Keratinocyte (primary cell): Measurements from ENCODE around the gene CARMIL1. TPM values are rescaled to one million over a fixed set of nuclear protein-coding genes. Genes with fewer than 3 reads are reported as not detected.
"Not testable (repeated sequence)": the region's sequence is repeated elsewhere in the genome, so short reads cannot be mapped to it uniquely, and the experiment has no call there.

Source experiments
- DNase-seq: peaks from one replicate; pipeline ENCODE4 v3.0.0-alpha.2; 2011; ENCODE audit warnings: low read depth, missing footprints, low spot score
- FAIRE-seq: peaks from 2 replicates; lab custom pipeline; 2011; peaks lifted over from hg19 to GRCh38; lab: Jason Lieb, UNC
- H2AFZ ChIP-seq: 2 replicates; pipeline ENCODE4 v1.6.0; 2012; ENCODE audit warnings: low read length, control low read depth, inconsistent platforms; ENCODE audit not compliant: control insufficient read depth
- H3K27ac ChIP-seq: 2 replicates; pipeline ENCODE4 v1.5.1; 2011; ENCODE audit warnings: low read length; ENCODE audit not compliant: control insufficient read depth, insufficient read depth
- H3K27me3 ChIP-seq: 3 replicates; pipeline ENCODE4 v1.6.0; 2011; ENCODE audit warnings: low read length; ENCODE audit not compliant: control insufficient read depth, insufficient read depth; ENCODE audit errors: extremely low read depth
- H3K36me3 ChIP-seq, 2 experiments: 2 replicates in 1 of 2; 3 replicates in 1 of 2; pipeline ENCODE4 v1.5.1; 2011; ENCODE audit warnings: low read length in 2 of 2, mild to moderate bottlenecking in 1 of 2; ENCODE audit not compliant: control insufficient read depth in 2 of 2, insufficient read depth in 2 of 2; ENCODE audit errors: extremely low read depth in 1 of 2
- H3K4me1 ChIP-seq: 3 replicates; pipeline ENCODE4 v1.5.1; 2011; ENCODE audit warnings: low read length; ENCODE audit not compliant: control insufficient read depth, insufficient read depth; ENCODE audit errors: extremely low read depth
- H3K4me2 ChIP-seq: 3 replicates; pipeline ENCODE4 v1.6.0; 2011; ENCODE audit warnings: low read depth, low read length; ENCODE audit not compliant: control insufficient read depth, insufficient read depth; ENCODE audit errors: extremely low read depth
- H3K4me3 ChIP-seq, 3 experiments: fragments of 200-600 bp in 1 of 3; sonication (generic) in 1 of 3; 2 replicates in 2 of 3; 3 replicates in 1 of 3; pipeline ENCODE4 v1.5.1; 2011 to 2016; ENCODE audit warnings: low read length in 3 of 3, mild to moderate bottlenecking in 3 of 3, control low read depth in 2 of 3, inconsistent platforms in 1 of 3, low read depth in 1 of 3, mixed read lengths in 1 of 3, mixed run types in 1 of 3, moderate library complexity in 1 of 3; ENCODE audit not compliant: control insufficient read depth in 2 of 3, insufficient read depth in 2 of 3; ENCODE audit errors: extremely low read depth in 1 of 3
- H3K79me2 ChIP-seq: 2 replicates; pipeline ENCODE4 v1.6.0; 2012; ENCODE audit warnings: low read length; ENCODE audit not compliant: control insufficient read depth, insufficient read depth
- H3K9ac ChIP-seq: 3 replicates; pipeline ENCODE4 v1.6.0; 2011; ENCODE audit warnings: low read length; ENCODE audit not compliant: control insufficient read depth, insufficient read depth; ENCODE audit errors: extremely low read depth
- H3K9me1 ChIP-seq: 3 replicates; pipeline ENCODE4 v1.6.0; 2011; ENCODE audit warnings: low read length; ENCODE audit not compliant: control insufficient read depth, insufficient read depth; ENCODE audit errors: extremely low read depth
- H3K9me3 ChIP-seq: 2 replicates; pipeline ENCODE4 v1.5.1; 2012; ENCODE audit warnings: low read depth, low read length; ENCODE audit not compliant: control insufficient read depth
- H4K20me1 ChIP-seq: 3 replicates; pipeline ENCODE4 v1.6.0; 2011; ENCODE audit warnings: low read length; ENCODE audit not compliant: control insufficient read depth, insufficient read depth; ENCODE audit errors: extremely low read depth
- CTCF ChIP-seq, 3 experiments: IDR thresholded peaks in 1 of 3; conservative IDR thresholded peaks in 1 of 3; optimal IDR thresholded peaks in 1 of 3; 2 replicates in 2 of 3; 3 replicates in 1 of 3; pipeline versions ENCODE3 to v1.5.1; 2011; ENCODE audit warnings: low read length in 3 of 3, mild to moderate bottlenecking in 3 of 3, moderate library complexity in 2 of 3, control low read depth in 1 of 3, inconsistent platforms in 1 of 3; ENCODE audit not compliant: insufficient read depth in 2 of 3; ENCODE audit errors: extremely low read depth in 1 of 3
- EZH2 ChIP-seq: IDR thresholded peaks from one replicate; pipeline ENCODE4 v1.6.1; 2012; ENCODE audit warnings: inconsistent platforms, mild to moderate bottlenecking, low read length, moderate library complexity
- dilution Hi-C: fragments of 300-500 bp; cut with MboI; formaldehyde crosslinking; loops from one replicate; pipeline ENCODE4 v1.7.0; 2020; ENCODE audit warnings: low sequenced_read_pairs; ENCODE audit not compliant: extremely low pct_ligation_motif_present
- polyA plus RNA-seq, 5 experiments: library from polyadenylated mRNA; depleted of rRNA in 3 of 5; stranded (reverse) in 3 of 5; stranded (forward) in 1 of 5; unstranded in 1 of 5; fragments of >200 nt; gene quantifications; 1 replicate in 1 of 5; 2 replicates in 3 of 5; 3 replicates in 1 of 5; pipeline versions ENCODE4 v1.2.1 to v1.2.3, GENCODE V29; 2011 to 2012; ENCODE audit warnings: missing spikeins in 2 of 5, low read depth in 1 of 5, low replicate concordance in 1 of 5

The CARMIL1 gene
- polyA plus RNA-seq, 1 donor (not counting 4 experiments of a cell fraction or from before 2014, with no cell fraction given): 18.9 TPM

- H3K4me1 ChIP-seq: peaks cover 7% of the 10 kb centered on the region
- H3K9ac ChIP-seq: no peak overlapping the region
- H4K20me1 ChIP-seq: no peaks in the 10 kb centered on the region
- no peak overlapping the region for H3K27ac ChIP-seq
- FAIRE-seq (no peak), DNase-seq (no peak)
- H3K4me2 ChIP-seq: no peak overlapping the region
- no peak for TF ChIP-seq EZH2
- TF ChIP-seq CTCF (optimal IDR thresholded peaks at IDR 0.05 in 1 of 3, IDR thresholded peaks at IDR 0.05 in 1 of 3, conservative IDR thresholded peaks at IDR 0.05 in 1 of 3; ENCODE audit: extremely low read depth in 1 of 3, insufficient read depth in 2 of 3, low read length in 3 of 3): no peak
- H2AFZ ChIP-seq: no peak overlapping the region
- no peaks in the 10 kb centered on the region for H3K9me1 ChIP-seq
- H3K9me3 ChIP-seq: no peaks in the 10 kb centered on the region
- H3K27me3 ChIP-seq: no peaks in the 10 kb centered on the region
- H3K79me2 ChIP-seq: peaks cover 67% of the 10 kb centered on the region
- no peak overlapping the region for H3K4me3 ChIP-seq
- dilution Hi-C loops: no loop called here
- H3K36me3 ChIP-seq: no peaks in the 10 kb centered on the region
Measured at GRCh38 chr6:25297039-25297441, 17.9 kb downstream of the CARMIL1 start.

- H3K4me2 ChIP-seq: no peak overlapping the region
- H3K36me3 ChIP-seq: no peaks in the 10 kb centered on the region
- dilution Hi-C loops: no loop called here
- FAIRE-seq (no peak), DNase-seq (no peak)
- no peak overlapping the region for H2AFZ ChIP-seq
- TF ChIP-seq EZH2 (no peak), CTCF (optimal IDR thresholded peaks at IDR 0.05 in 1 of 3, IDR thresholded peaks at IDR 0.05 in 1 of 3, conservative IDR thresholded peaks at IDR 0.05 in 1 of 3; ENCODE audit: extremely low read depth in 1 of 3, insufficient read depth in 2 of 3, low read length in 3 of 3) (no peak)
- no peaks in the 10 kb centered on the region for H3K9me3 ChIP-seq
- H3K4me3 ChIP-seq: no peak overlapping the region
- no peaks in the 10 kb centered on the region for H4K20me1 ChIP-seq
- no peak overlapping the region for H3K27ac ChIP-seq
- peaks cover 69% of the 10 kb centered on the region for H3K79me2 ChIP-seq
- peaks cover 4% of the 10 kb centered on the region for H3K4me1 ChIP-seq
- H3K27me3 ChIP-seq: no peaks in the 10 kb centered on the region
- no peaks in the 10 kb centered on the region for H3K9me1 ChIP-seq
- no peak overlapping the region for H3K9ac ChIP-seq
Measured at GRCh38 chr6:25297823-25298522, 18.8 kb downstream of the CARMIL1 start.

GRCh38 chr6:25298523-25298865, 19.3 kb downstream of the CARMIL1 start:
- H3K9me1 ChIP-seq, H4K20me1 ChIP-seq, H3K9ac ChIP-seq, H2AFZ ChIP-seq, H3K36me3 ChIP-seq, H3K27ac ChIP-seq, FAIRE-seq, H3K4me2 ChIP-seq, dilution Hi-C loops, DNase-seq, H3K4me3 ChIP-seq, H3K4me1 ChIP-seq, H3K27me3 ChIP-seq, H3K9me3 ChIP-seq: not testable (repeated sequence)
- H3K79me2 ChIP-seq: peaks cover 67% of the 10 kb centered on the region
